MM.1S (cell line): ENCODE results near the gene CMC4.

ENCODE experiments used
- CTCF ChIP-seq: fragments of 300-600 bp; sonication (generic); IDR thresholded peaks from 2 replicates; pipeline ENCODE4 v1.5.1; 2016; ENCODE audit warnings: antibody characterized with exemption, low read length, mixed read lengths
- EZH2 ChIP-seq: fragments of 300-600 bp; sonication (generic); optimal IDR thresholded peaks from 2 replicates; pipeline ENCODE3; 2017; ENCODE audit warnings: low read depth, mild to moderate bottlenecking, antibody characterized with exemption, low read length, mixed read lengths

GRCh38 chrX:155055494-155055893, 15.4 kb downstream of the CMC4 start:
- TF ChIP-seq CTCF: no peak
- no peak for TF ChIP-seq EZH2
